Hematopoietic multipotent progenitor cell treated with erythropoietin and hydrocortisone succinate and interleukin-3 and kit ligand, for 17 days (in vitro differentiated cells): Measurements from ENCODE around the gene ANKRD13D.

Experiments used
- DNase-seq: peaks from one replicate; pipeline ENCODE4 v3.0.0-alpha.2; 2015; ENCODE audit warnings: low spot score

The ANKRD13D gene

DNA sequence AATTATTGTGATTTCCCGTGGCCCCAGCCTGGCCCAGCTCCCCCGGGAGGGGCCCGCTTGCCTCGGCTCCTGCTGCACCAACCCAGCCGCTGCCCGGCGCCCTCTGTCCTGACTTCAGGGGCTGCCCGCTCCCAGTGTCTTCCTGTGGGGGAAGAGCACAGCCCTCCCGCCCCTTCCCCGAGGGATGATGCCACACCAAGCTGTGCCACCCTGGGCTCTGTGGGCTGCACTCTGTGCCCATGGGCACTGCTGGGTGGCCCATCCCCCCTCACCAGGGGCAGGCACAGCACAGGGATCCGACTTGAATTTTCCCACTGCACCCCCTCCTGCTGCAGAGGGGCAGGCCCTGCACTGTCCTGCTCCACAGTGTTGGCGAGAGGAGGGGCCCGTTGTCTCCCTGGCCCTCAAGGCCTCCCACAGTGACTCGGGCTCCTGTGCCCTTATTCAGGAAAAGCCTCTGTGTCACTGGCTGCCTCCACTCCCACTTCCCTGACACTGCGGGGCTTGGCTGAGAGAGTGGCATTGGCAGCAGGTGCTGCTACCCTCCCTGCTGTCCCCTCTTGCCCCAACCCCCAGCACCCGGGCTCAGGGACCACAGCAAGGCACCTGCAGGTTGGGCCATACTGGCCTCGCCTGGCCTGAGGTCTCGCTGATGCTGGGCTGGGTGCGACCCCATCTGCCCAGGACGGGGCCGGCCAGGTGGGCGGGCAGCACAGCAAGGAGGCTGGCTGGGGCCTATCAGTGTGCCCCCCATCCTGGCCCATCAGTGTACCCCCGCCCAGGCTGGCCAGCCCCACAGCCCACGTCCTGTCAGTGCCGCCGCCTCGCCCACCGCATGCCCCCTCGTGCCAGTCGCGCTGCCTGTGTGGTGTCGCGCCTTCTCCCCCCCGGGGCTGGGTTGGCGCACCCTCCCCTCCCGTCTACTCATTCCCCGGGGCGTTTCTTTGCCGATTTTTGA lies 3.3 kb upstream of the ANKRD13D start:
- no peak for DNase-seq

DNA sequence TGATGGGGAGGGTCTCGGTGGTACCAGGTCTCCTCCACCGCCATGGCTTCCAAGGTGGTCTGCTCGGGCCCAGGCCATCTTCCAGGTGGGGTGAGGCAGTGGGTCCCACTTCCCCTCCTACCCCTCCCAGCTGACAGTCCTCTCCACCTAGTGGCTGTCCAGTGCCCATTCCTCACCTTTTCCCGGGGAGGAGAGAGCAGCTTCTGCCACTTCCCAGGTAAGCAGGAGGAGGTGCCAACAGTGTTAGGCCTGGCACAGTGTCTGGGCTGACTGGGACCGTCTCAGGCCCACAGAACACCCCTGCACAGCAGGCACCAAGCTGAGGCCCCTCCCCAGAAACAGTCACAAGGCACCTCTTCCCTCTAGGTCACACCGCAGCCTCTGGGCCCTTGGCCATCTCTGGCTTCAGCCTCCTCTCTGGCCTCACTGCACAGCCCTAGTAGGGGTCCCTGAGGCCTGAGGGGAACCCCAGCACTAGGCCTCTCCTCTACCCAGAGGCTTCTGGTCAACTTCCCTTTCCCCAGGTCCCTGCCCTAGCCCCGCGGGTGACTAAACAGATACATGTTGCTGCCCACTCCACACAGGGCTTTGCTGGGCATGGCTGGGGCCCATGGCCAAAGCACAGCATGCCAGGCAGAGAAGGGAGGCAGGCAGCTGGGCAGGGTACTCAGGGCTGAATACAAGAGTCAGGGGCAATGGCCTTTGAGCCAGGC lies 2.3 kb upstream of the ANKRD13D start:
- no peak for DNase-seq

DNA sequence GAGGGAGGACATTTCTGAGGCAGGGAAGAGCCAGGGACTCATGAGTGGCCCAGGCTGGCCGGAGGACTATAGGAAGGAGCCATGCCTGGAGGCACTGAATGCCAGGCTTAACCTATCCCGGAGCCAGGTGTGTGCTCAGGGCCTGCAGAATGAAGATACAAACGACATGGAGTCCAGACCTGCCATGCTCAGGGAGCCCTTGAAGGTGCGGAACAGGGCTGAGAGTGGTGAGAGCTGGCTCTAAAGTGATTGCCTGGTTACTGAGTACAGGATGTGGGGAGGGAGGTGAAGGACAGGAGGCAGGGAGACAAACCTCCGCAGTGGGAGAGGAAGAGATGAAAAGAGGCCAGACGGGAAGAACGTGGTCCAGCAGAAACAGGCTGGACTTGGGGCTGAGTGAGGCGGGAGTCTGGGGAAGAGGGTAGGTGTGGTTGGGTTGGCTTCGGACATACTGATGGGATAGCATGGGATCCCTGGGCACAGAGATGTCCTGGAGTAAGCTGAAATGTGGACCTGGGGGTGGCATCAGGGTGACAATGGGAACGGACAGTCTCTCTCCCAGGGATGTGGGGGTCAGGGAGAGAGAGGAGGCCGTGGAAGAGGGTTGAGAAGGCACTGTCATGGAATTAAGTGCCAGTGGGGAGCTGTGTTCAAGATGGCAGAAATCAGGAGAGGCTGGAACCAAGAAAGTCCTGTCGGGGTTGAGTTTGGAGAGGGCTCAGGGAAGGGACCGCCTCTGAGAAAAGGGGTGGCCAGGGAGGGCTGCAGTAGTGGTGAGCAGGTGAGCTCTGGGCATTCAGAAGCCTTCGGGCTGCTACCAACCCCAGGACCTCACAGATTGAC lies 1.5 kb upstream of the ANKRD13D start:
- DNase-seq, result no peak

DNA sequence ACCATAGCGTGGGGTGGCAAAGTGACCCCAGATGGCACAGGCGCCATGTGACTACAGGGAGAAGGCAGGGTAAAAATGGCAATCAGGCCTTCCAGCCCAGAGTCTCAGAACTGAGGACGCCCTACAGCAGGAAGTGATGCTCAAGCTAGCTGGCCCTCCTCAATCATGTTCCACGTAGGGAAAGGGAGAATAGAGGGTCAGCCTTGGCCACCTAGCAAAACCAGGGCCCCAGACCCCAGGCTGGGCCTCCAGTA lies 978 bp upstream of the ANKRD13D start:
- no peak for DNase-seq

DNA sequence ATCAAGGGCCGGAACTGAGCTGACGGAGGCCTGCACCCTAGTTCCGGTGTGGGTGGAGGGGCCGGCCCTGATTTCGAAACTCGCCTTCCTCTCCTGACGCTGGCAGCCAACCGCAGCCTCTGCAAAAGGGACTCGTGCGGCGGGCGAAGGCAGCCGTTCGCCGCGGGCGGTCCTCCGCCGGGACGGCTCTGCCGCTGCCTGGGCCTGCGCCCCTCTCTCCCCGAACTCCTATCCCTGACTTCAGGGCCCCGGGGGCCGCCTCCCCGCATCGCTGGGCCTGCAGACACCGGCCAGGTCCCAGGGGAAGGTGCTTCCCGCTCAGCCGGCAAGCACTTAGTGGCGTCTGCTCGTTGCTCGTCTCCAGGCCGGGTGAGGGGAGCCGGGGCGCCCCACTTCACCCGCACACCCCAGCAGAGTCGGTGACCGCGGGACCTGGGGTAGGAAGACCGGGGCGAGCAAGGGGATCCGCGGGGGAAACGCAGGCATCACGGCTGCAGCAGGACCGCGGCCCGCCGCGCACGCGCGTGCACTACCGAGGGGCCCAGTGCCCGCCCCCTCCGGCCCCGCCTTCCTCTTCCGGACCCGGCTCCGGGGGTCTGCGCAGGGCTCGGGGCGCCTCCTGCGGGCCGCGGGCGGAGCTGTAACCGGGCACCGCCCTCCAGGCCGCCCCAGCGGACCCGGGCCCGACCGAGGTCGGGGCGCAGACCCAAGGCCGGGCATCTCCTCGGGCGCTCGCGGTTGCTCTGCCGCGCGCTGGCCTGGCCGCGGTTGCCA lies 464 bp upstream of the ANKRD13D start:
- peak; percentile 76 for DNase-seq

DNA sequence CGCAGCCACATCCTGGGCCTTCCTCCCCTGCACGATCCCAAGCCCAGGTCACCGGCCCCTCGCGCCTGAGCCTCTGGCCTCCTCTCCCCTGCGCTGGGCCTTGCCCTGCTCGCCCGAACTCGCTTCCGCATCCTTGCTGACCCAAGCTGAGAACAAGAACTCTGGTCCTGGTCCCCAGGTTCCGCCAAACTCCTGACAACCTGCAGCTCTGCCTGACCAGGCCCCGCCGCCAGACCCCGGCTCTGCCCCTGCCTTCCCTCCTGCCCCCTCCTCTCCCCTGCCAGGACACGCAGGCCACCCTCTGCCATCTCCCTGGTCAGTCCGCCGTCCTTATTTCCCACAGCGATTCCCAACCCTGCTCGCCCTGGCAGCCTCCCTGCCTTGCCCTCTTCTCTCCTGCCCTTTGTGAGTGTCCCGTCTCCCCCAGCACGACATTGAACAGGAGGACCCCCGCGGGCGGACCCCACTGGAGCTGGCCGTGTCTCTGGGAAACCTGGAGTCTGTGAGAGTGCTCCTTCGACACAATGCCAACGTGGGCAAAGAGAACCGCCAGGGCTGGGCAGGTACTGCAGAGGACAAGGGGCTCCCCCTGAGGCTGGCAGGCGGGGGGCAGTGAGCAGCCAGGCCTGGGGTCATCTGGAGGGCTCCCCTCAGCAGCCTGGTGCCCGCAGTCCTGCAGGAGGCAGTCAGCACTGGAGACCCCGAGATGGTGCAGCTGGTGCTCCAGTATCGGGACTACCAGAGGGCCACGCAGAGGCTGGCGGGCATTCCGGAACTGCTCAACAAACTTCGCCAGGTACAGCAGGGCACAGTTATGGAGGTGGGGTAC lies 762 bp downstream of the ANKRD13D start:
- no peak for DNase-seq

DNA sequence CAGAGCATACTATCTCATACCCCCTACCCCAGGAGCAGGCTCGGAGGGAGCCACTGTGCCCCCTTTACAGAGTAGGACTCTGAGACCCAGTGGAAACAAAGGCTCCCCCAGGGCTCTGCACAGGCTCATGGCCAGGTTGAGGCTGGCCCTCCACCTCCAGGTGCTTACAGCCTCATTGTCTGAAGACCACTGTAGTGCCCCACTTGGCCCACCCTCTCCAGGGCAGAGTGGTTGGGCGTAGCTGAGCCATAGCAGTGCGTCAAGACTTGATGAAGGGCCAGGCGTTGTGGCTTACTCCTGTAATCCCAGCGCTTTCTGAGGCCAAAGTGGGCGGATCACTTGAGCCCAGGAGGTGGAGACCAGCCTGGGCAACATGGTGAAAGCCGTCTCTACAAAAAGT lies 1.7 kb downstream of the ANKRD13D start:
- DNase-seq, result no peak

DNA sequence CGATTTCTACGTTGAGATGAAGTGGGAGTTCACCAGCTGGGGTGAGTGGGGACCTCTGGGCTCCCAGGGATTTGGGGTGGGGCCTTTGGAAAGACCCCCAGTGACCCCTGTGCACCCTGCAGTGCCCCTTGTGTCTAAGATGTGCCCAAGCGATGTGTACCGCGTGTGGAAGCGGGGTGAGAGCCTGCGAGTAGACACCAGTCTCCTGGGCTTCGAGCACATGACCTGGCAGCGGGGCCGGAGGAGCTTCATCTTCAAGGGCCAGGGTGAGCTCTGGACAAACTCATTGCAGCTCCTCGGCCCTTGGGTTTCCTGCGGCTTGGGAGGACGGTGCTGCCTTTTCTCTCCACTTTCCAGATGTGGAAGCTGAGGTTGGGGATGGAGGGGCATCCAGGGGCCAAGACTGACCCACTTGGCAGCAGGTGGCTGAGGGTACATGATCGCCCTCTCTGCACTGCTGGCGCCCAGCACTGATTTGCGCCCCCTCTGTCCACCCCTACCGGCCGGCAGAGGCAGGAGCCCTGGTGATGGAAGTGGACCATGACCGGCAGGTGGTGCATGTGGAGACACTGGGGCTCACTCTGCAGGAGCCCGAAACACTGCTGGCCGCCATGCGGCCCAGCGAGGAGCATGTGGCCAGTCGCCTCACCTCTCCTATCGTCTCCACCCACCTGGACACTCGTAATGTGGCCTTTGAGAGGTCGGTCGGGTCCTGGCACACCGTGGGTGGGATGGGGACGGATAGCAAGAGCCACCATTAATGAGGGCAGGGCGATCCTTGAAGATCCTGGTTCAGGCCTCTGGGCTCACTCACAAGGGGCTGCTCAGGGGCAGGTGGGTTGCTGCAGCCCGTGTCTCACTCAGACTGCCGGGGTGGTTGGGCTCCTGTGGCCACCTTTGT lies 2.6 kb downstream of the ANKRD13D start:
- DNase-seq, result no peak

DNA sequence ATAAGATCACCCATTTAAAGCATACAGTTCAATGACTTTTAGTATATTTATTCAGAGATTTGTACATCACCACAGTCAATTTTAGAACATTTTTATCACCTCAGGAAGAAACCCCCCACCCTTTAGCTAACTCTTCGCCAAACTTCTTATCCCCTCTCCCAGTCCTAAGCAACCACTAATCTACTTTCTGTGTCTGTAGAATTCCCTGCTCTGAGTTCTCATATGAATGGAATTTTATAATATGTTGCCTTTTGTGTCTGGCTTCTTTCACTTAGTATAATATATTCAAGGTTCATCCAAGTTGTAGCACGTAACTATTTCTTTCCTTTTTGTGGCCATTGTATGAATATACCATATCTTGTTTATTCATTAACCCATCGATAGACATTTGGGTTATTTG lies 3.6 kb downstream of the ANKRD13D start:
- no peak for DNase-seq

DNA sequence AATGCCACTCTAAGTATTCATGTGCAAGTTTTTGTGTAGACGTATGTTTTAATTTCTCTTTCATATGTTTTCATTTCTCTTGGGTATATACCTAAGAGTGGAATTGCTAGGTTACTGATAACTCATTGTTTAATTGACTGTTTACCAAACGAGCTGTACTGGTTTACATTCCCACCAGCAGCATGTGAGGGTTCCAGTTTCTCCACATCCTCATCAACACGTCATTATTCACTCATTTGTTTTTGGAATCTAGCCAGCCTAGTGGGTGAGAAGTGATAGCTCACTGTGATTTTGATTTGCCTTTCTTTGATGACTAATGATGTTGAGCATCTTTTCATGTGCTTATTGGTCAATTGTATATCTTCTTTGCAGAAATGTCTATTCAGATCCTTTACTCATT lies 4.0 kb downstream of the ANKRD13D start:
- no peak for DNase-seq

DNA sequence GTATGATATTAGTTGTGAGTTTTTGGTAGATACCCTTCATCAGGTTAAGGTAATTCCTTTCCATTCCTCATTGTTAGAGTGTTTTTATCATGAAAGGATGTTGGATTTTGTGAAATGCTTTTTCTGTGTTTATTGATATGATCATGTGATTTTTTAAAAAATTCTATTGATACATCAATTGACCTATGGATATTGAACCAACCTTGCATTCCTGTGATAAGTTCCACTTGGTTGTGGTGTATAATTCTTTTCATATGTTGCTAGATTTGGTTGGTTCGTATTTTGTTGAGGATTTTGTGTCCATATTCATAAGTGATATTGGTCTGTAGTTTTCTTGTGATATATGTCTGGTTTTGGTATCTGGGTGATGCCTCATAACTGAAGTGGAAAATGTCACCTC lies 6.7 kb downstream of the ANKRD13D start:
- no peak for DNase-seq

DNA sequence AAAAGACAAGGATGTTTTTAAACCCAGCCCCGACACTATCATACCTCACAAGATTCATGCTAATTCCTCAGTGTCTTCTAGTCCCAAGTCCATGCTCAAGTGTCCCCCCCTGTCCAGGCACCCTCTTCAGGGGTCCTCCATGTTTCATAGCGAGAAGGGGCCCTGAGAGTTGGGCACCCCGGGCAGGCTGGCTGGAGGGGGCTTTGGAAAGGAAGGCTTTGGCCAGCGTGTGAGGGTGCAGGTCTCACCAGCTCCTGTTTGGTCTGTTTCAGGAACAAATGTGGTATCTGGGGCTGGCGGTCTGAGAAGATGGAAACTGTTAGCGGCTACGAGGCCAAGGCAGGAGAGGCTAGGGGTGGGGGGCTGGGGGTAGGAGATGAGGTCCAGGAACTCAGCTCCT lies 9.7 kb downstream of the ANKRD13D start:
- DNase-seq, result no peak

DNA sequence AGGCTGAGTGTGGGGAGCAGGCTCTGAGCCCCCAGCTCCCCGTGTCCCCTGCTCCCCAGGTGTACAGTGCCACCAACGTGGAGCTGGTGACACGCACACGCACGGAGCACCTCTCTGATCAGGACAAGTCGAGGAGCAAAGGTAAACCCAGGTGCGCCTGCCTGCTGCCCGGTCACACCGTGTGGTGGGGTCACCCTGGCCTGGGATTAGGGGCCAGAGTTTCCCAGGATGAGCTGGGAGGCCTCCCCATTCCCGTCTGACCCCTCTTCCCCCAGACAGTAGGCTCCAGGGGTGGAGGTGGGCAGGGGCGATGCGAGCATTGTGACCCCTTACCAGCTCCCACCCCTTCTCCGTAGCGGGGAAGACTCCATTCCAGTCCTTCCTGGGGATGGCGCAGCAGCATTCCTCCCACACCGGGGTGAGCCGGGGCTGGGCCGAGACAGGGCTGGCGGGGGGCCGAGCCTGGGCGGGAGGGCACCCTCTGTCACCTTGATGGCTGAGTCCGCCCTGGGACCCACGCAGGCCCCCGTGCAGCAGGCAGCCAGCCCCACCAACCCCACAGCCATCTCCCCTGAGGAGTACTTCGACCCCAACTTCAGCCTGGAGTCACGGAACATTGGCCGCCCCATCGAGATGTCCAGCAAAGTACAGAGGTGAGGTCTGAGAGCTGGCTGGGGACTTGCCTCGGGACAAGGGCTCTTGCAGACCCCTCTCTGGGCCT lies 10.5 kb downstream of the ANKRD13D start:
- no peak for DNase-seq

DNA sequence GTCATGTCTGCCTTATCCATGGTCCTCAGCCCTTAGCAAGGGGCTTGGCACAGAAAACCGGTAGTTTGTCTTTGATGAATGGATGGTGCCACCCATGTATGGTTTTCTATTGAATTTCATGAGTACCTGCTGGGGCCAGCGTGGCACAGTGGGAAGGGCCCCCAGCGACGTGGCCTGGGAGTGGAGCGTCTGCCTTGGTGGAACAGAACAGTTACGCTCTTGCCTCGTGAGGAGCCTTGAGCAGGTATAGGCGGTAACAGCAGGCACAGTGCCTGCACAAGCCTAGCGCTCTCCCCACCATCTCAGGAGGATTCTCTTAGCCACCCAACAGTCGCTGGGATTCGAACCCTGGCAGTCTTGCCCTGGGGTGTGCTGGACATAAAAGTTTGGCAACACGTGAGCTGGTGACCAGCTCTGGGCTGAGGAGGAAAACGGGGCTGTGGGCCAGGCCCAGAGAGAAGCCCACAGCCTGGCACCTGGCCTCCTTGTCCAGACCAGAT lies 11.2 kb downstream of the ANKRD13D start:
- DNase-seq, result no peak

DNA sequence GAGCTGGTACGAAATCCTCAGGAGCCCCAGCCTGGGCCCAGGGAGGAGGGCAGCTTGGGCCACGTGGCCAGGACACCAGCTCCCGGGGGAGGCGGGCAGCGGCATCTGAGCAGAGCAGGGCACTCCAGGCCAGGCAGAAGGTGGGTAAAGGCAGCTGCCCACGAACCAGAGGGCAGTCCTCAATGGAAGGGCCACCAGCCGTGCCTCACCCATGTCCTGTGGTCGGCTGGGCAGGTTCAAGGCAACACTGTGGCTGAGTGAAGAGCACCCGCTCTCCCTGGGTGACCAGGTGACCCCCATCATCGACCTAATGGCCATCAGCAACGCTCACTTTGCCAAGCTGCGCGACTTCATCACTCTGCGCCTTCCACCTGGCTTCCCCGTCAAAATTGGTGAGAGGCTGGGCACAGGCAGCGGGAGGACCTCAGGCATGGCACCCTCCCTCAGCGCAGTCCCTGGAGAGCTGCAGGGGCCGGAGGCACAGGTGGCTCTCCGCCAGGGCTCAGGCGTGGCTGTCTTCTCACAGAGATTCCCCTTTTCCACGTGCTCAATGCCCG lies 11.7 kb downstream of the ANKRD13D start:
- DNase-seq, result no peak

DNA sequence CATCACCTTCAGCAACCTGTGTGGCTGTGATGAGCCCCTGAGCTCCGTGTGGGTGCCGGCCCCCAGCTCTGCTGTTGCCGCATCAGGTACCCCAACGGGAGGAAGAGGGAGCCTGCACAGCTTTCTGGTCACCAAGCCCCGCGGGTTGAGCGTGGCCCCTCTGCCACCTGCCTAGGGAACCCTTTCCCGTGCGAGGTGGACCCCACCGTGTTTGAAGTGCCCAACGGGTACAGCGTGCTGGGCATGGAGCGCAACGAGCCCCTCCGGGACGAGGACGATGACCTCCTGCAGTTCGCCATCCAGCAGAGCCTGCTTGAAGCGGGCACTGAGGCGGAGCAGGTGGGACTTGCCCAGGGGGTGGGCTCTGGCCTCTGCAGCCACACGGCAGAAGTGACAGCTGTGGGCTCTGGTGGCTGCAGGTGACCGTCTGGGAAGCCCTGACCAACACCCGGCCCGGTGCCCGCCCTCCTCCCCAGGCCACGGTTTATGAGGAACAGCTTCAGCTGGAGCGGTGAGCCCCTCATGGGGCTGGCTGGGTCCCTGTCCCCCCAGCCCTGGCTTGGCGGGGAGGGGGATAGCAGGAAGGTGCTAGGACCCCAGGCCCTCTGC lies 12.3 kb downstream of the ANKRD13D start:
- DNase-seq, result no peak

DNA sequence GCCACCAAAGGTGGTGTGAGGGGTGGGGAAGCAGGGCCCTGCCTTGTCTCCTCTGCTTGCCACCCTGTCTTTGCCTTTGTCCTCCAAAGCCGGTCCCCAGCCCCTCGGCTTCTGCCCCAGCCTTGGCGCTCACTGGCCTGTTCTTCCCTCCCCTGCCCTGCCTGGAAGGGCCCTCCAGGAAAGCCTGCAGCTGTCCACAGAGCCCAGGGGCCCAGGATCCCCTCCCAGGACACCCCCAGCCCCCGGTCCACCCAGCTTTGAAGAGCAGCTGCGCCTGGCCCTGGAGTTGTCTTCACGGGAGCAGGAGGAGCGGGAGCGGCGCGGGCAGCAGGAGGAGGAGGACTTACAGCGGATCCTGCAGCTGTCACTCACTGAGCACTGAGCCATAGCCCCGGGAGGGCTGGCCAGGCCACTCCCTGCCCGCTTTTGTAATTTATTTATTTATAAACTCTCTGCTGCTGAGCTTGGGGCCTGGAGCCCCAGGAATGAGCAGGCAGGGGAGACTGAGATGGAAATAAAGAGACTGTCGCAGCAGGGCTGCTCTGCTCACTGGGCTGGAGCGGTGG lies 12.9 kb downstream of the ANKRD13D start:
- DNase-seq, result no peak

DNA sequence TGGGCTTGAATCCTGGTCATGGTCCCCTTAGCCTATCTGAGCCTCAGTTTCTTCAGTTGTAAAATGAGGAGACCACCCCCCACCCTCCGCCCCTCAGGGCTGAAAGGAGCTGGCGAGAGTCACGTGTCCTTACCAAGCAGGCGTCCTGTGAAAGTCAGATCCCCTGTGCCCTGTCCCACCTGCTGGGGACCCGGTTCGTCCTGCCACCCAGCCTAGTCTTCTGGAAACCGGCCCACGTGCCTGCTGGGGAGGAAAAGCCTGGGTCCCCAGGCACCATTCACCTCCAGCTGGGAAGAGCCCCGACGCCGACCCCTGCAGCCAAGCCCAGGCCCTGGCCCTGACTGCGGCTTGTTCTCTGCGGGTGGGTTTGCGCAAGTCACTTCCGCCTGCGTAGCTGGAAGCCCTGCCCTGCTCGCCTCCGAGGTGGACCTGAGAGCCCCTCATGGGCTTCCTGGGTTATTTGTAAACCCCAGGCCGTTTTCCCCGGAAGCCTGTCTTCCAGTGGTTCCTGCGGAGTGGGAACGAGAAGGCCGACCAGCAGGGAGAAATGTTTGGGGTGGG lies 13.5 kb downstream of the ANKRD13D start:
- no peak for DNase-seq
